Heart right ventricle (tissue), 16 donors: ENCODE data around the gene HSDL1. TPM values are rescaled to one million over a fixed set of nuclear protein-coding genes. Genes with fewer than 3 reads are reported as not detected.
A peak's percentile ranks its signal among the peaks of the same experiment; 100 is the strongest.

Experiments
- ATAC-seq, 8 donors: fragments of 200-7000 bp; cut with Tn5 transposase; one replicate each; pipeline ENCODE4 v1.9.1; 2020; ENCODE audit warnings: mild to moderate bottlenecking in 8 of 8, moderate library complexity in 8 of 8, moderate number of reproducible peaks in 1 of 8
- DNase-seq, 2 donors: peaks; one replicate each; pipeline ENCODE4 v3.0.0-alpha.2; 2020
- H3K27ac ChIP-seq, 10 donors: fragments of 200-600 bp; sonication (generic) in 2 of 10; one replicate each; pipeline versions ENCODE4 v1.5.0 to v1.8.0; 2020 to 2022; ENCODE audit warnings: mild to moderate bottlenecking in 3 of 10
- H3K27me3 ChIP-seq, 7 donors: fragments of 200-600 bp; one replicate each; pipeline ENCODE4 v1.8.0; 2021 to 2022; ENCODE audit warnings: mild to moderate bottlenecking in 2 of 7
- H3K36me3 ChIP-seq, 9 donors: fragments of 200-600 bp; sonication (generic) in 1 of 9; one replicate each; pipeline versions ENCODE4 v1.5.0 to v1.8.0; 2020 to 2022; ENCODE audit warnings: mild to moderate bottlenecking in 2 of 9
- H3K4me1 ChIP-seq, 9 donors: fragments of 200-600 bp; sonication (generic) in 1 of 9; one replicate each; pipeline versions ENCODE4 v1.5.0 to v1.8.0; 2020 to 2022; ENCODE audit warnings: mild to moderate bottlenecking in 4 of 9
- H3K4me3 ChIP-seq, 10 donors: fragments of 200-600 bp; sonication (generic) in 2 of 10; one replicate each; pipeline versions ENCODE4 v1.5.0 to v1.8.0; 2020 to 2022; ENCODE audit warnings: mild to moderate bottlenecking in 7 of 10, moderate library complexity in 2 of 10
- H3K9me3 ChIP-seq, 11 donors: fragments of 200-600 bp in 10 of 11; sonication (generic) in 2 of 11; one replicate each; pipeline versions ENCODE4 v1.5.0 to v1.8.0; 2013 to 2022; ENCODE audit warnings: mild to moderate bottlenecking in 2 of 11, control low read depth in 1 of 11, moderate library complexity in 1 of 11
- WGBS, 2 donors: extraction: QIAGEN DNeasy Blood & Tissue Kit; methylation state at CpG; one replicate each; pipeline ENCODE4 v1.1.7; 2013; ENCODE audit warnings: inconsistent platforms in 1 of 2; 5-methylcytosine and 5-hydroxymethylcytosine counted together
- intact Hi-C, 10 donors: fragments of 100-400 bp; cut with DNase I; formaldehyde crosslinking; loops; one replicate each; pipeline versions ENCODE4 v1.11.1 to v1.14.2; 2022
- polyA plus RNA-seq, 2 donors: library from polyadenylated mRNA; stranded (reverse); fragments of 200-250 nt; gene quantifications; one replicate each; pipeline ENCODE4 v1.2.3, GENCODE V29; 2013
- total RNA-seq, 10 donors: library from RNA; stranded (reverse); fragmentation: NEBNext Ultra II Directional in 3 of 10; extraction: Animal tissue kit (Norgen Biotek cat#: 25700) in 3 of 10; gene quantifications; one replicate each; pipeline versions ENCODE4 v1.2.1 to v1.2.4, GENCODE V29; 2021 to 2023
- TF ChIP-seq, protein P1 (sequence below), 9 donors: fragments of 200-600 bp; sonication (generic) in 2 of 9; IDR thresholded peaks; one replicate each; pipeline versions ENCODE4 v1.5.0 to v1.8.0; 2021 to 2022; ENCODE audit warnings: antibody characterized with exemption in 9 of 9, mild to moderate bottlenecking in 5 of 9, moderate library complexity in 1 of 9
- donor health status: Arrhythmogenic right ventricular cardiomyopathy.
- donor health status: ischemic (EF 13 %, LVEDD 7.1; RV severe dilation, severe dysfunction).
- donor health status: healthy with polysubstance abuse.
- donor health status: DM: no; HTN: yes; CAD: no.
- donor health status: DM: no; HTN: no; CAD: no.
- donor health status: ischemic (EF 25% LVEDD 6.9; RV normal size, moderate dysfunction).
- donor health status: ischemic (EF 25% LVEDD 5.7; RV mildly dilated, moderate dysfunction).
- donor health status: healthy.
- donor health status: DM: yes; HTN: yes; CAD: no.
- donor health status: Ischemic cardiomyopathy.
- donor health status: ischemic (EF 35%, LVEDD 5.7; RV mildly dilated, moderate dysfunction).
- donor health status: nonischemic (EF 11% LVEDD 7.7; RV severe dilation, severe dysfunction).
- donor health status: DM: yes; HTN: yes; CAD: no.
- donor health status: PGD.
- donor health status: ischemic (EF 29% LVEDD 5.4; RV normal size, mild dysfunction).
- donor health status: nonischemic (EF 23%, LVEDD 6.1; RV moderate dilation, normal function).

The HSDL1 gene
- total and polyA plus RNA-seq, 12 donors, result 9.9 to 38.5 (median 23.0) TPM

DNA sequence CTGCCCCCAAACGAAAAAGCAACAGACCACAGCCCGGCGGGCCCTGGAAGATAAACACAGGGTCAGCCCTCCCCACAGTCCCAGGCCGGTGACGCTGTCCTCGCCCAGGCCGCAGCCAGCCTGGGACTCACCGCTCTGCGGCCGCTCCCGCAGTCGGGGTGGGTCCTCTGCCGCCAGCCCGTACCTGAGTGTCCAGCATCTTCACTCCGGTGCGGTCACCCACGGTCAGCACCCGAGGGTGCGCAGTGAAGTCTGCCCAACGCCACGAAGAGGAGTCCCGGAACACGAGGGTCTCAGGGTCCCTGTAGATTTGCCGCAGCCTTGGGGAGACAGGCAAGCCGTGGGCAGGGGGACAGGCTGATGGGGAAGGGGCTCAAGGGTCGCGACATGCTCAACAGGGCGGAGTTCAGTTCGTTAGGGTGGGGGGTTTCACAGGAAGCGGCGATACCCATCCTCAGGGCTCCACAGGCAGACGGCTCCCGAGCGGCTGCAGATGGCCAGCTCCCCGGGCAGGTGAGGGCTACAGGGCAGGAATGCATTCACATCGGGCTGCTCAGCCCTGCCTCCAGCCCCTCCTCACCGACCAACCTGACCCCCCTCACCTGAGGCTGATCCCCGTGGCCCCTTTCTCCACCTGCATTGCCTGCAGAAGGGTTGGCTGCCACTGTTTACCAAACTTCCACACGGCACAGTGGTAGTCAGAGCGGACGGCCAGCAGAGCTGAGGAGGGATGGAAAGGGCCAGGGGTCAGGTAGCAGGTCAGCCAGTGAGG lies 36.4 kb upstream of the HSDL1 start:
- intact Hi-C loops, result loop anchor here in 4 of 10 donors (5.0 to 10.0 kb wide), 4 partner anchors 34 to 303 kb away; partner anchors contain the start of genes NECAB2 (in 2 of the 4), DNAAF1 (in 1 of the 4) and HSDL1 (in 1 of the 4)
- DNase-seq, result no peak
- H3K4me1 ChIP-seq, result peaks cover 34 to 91% (median 54%) of the 10 kb centered on the region in 9 donors
- 94 to 97% methylated on average over 40 to 41 of the region's 41 CpGs for WGBS, 2 donors
- ATAC-seq, result no peak
- H3K9me3 ChIP-seq, result no peaks in the 10 kb centered on the region
- TF ChIP-seq, protein P1, sequence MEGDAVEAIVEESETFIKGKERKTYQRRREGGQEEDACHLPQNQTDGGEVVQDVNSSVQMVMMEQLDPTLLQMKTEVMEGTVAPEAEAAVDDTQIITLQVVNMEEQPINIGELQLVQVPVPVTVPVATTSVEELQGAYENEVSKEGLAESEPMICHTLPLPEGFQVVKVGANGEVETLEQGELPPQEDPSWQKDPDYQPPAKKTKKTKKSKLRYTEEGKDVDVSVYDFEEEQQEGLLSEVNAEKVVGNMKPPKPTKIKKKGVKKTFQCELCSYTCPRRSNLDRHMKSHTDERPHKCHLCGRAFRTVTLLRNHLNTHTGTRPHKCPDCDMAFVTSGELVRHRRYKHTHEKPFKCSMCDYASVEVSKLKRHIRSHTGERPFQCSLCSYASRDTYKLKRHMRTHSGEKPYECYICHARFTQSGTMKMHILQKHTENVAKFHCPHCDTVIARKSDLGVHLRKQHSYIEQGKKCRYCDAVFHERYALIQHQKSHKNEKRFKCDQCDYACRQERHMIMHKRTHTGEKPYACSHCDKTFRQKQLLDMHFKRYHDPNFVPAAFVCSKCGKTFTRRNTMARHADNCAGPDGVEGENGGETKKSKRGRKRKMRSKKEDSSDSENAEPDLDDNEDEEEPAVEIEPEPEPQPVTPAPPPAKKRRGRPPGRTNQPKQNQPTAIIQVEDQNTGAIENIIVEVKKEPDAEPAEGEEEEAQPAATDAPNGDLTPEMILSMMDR (IDR thresholded peaks at IDR 0.05), result no peak
- peak overlapping the region in 4 of 10 donors; percentile 21 to 87 (median 54) for H3K27ac ChIP-seq
- peaks cover 0 to 80% (median 43%) of the 10 kb centered on the region in 9 donors for H3K36me3 ChIP-seq
- H3K4me3 ChIP-seq, result no peak overlapping the region
- no peaks in the 10 kb centered on the region for H3K27me3 ChIP-seq

DNA sequence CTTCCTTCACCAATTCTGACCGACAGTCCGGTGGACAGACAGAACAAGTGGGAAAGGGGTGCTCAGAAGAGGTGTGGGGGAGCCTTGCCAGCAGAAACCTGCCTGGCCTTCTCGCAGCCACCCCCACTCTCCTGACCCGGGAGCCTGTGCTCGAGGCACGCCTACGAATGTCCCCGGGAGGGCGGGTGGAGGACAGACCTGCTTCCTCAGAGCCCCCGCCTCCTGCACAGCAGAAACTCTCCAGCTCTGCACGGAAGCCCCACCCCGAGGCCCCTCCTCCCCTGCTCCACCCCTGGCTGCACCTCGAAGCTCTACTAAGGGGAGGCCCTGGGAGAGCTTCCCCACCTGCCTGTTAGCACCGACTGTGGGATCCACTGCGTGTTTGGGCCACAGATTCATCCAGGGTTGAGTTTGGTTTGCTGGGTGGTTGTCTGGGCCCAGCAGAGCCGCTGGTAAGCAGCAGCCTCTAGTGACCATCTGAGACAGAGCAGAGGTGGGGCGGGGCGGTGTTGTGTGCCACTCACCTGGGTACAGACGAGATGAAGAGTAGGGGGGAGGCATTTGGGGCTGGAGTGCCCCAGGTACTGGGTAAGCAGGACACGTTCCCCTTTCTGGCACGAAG lies 35.7 kb upstream of the HSDL1 start:
- peaks cover 0 to 80% (median 43%) of the 10 kb centered on the region in 9 donors for H3K36me3 ChIP-seq
- ATAC-seq, result peak in 3 of 8 donors; percentile 10 to 32 (median 22)
- 74 to 76% methylated on average over 20 to 21 of the region's 21 CpGs for WGBS, 2 donors

DNA sequence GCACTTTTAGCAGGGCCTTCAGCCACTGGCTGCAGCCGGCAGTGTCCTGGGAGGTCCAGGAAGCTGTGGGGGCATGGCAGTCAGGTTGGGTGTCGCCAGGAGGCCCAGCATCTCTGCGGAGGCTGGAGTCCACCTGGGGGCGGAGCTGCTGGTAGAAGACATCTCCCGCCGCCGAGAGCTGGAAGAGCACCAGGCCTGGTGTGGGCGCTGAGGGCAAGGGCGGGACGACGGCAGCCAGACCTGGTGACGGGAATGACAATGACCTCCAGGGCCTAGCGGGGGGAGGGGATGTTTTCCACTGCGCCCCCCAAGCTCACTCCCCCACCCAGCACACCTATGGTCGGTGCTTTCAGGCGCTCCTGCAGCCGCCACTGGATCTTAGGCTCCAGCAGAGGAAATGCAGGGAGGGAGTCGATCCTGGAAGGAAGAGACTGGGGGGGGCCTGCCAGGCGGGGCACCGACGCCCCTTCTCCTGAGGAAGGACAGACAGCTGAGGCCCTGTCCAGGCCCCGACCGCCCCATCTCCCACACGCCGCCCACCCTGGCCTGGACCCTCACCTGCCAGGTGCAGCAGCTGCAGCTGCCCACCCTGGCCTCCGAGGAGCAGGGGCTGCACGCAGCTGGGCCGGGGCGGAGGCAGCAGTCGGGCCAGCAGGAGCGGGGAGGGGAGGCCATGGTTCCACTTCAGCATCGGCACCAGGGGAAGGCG lies 34.8 kb upstream of the HSDL1 start:
- Histone ChIP-seq H3K27me3 (no peaks in the 10 kb centered on the region), H3K4me1 (peaks cover 37 to 89% (median 54%) of the 10 kb centered on the region in 9 donors), H3K36me3 (peaks cover 0 to 73% (median 43%) of the 10 kb centered on the region in 9 donors), H3K27ac (peak overlapping the region in 7 of 10 donors; percentile 16 to 87 (median 43)), H3K9me3 (no peaks in the 10 kb centered on the region), H3K4me3 (peak overlapping the region in 1 of 10 donors; percentile 13)
- ATAC-seq (no peak), DNase-seq (no peak)
- intact Hi-C loops, result loop anchor here in 7 of 10 donors (5.0 to 10.0 kb wide), 8 partner anchors 32 to 352 kb away; partner anchors contain the start of genes NECAB2 (in 4 of the 7), DNAAF1 (in 1 of the 7), HSDL1 (in 1 of the 7) and MBTPS1 (in 1 of the 7)
- TF ChIP-seq, protein P1 (IDR thresholded peaks at IDR 0.05), result no peak
- WGBS, 2 donors, result 69 to 83% methylated on average over 33 of the region's 33 CpGs

More for the DNA sequence above, 35.7 kb upstream of the HSDL1 start:
- TF ChIP-seq, protein P1 (IDR thresholded peaks at IDR 0.05), result no peak
- peak overlapping the region in 1 of 10 donors; percentile 13 for H3K4me3 ChIP-seq
- H3K27ac ChIP-seq, result peak overlapping the region in 8 of 10 donors; percentile 21 to 87 (median 44)
- DNase-seq, result peak in 1 of 2 donors; percentile 48
- H3K9me3 ChIP-seq, result no peaks in the 10 kb centered on the region
- intact Hi-C loops, result loop anchor here in 4 of 10 donors (5.0 to 10.0 kb wide), 4 partner anchors 33 to 304 kb away; partner anchors contain the start of genes NECAB2 (in 2 of the 4), DNAAF1 (in 1 of the 4) and HSDL1 (in 1 of the 4)
- H3K27me3 ChIP-seq, result no peaks in the 10 kb centered on the region
- peaks cover 38 to 91% (median 55%) of the 10 kb centered on the region in 9 donors for H3K4me1 ChIP-seq
